ENCODE data around the gene PTGES. TPM values are rescaled to one million over a fixed set of nuclear protein-coding genes. Genes with fewer than 3 reads are reported as not detected.

The PTGES gene
- total and polyA plus RNA-seq, 10 of the 15 experiments (the other 5 are each of a cell fraction or from before 2014, with no cell fraction given): 0.57 TPM; not detected in 9

- no peak overlapping the region for H3K9ac ChIP-seq (ENCODE audit: control insufficient read depth, insufficient read depth, low read length)
- WGBS (ENCODE audit: insufficient coverage, insufficient replicate concordance, low lambda C conversion rate, missing lambda C conversion rate): 51% methylated on average over 8 of the region's 8 CpGs
- no peaks in the 10 kb centered on the region for H3K4me1 ChIP-seq (ENCODE audit: control insufficient read depth, insufficient read depth, low read length)
- H3K27ac ChIP-seq (ENCODE audit: control insufficient read depth, insufficient read depth): no peak overlapping the region
- no peak overlapping the region for H3K4me3 ChIP-seq
- no peaks in the 10 kb centered on the region for H4K20me1 ChIP-seq (ENCODE audit: control insufficient read depth, insufficient read depth)
- ChIA-PET RAD21 (ENCODE audit: unreplicated experiment) (interaction anchor here (0.6 kb wide), 1 partner anchor 28 kb away, joined by 3 read pairs; no protein-coding TSS in a partner anchor), POLR2A (interaction anchor here (0.6 kb wide), 1 partner anchor 436 kb away, joined by 3 read pairs; no protein-coding TSS in a partner anchor), SMC1A (ENCODE audit: uncharacterized antibody, unreplicated experiment) (interaction anchor here (1.2 kb wide), 1 partner anchor 39 kb away, joined by 3 read pairs; no protein-coding TSS in a partner anchor), CTCF (interaction anchor here (0.6 to 1.0 kb wide), 2 partner anchors 15 to 17 kb away, joined by 3 read pairs; no protein-coding TSS in a partner anchor)
- in situ Hi-C loops (cut with MboI) (no loop called here), intact Hi-C loops (cut with micrococcal nuclease; ENCODE audit: unreplicated experiment) (no loop called here)
- no peak for DNase-seq (ENCODE audit: low read depth, low spot score)
- FAIRE-seq: no peak
- no peak overlapping the region for H3K4me2 ChIP-seq (ENCODE audit: control insufficient read depth, insufficient read depth)
- H2AFZ ChIP-seq (ENCODE audit: control insufficient read depth, low read depth, low read length): no peak overlapping the region
- ATAC-seq: no peak
- H3K9me3 ChIP-seq (replicated peaks; ENCODE audit: control insufficient read depth, insufficient read depth, low read length): no peaks in the 10 kb centered on the region
- no peaks in the 10 kb centered on the region for H3K36me3 ChIP-seq (ENCODE audit: control insufficient read depth in 2 of 2, insufficient read depth in 2 of 2, low read length in 1 of 2)
- no TSS peak for BruUV-seq (replicated peaks)
- no peaks in the 10 kb centered on the region; a peak in 1 of 4 replicates for H3K27me3 ChIP-seq (replicated peaks in 1 of 2; ENCODE audit: control insufficient read depth in 2 of 2, insufficient read depth in 2 of 2, low read length in 1 of 2)
- H3K79me2 ChIP-seq (ENCODE audit: control insufficient read depth, insufficient read depth, low read length): no peaks in the 10 kb centered on the region
- TF ChIP-seq KDM1A (IDR thresholded peaks at IDR 0.05; ENCODE audit: borderline replicate concordance) (no peak), ATF2 (IDR thresholded peaks at IDR 0.05; ENCODE audit: low read length) (no peak), E2F8 (IDR thresholded peaks at IDR 0.05; ENCODE audit: low read depth, partially characterized antibody) (no peak), CREB1 (IDR thresholded peaks at IDR 0.05; ENCODE audit: low read depth) (no peak), FOXK2 (IDR thresholded peaks at IDR 0.05) (no peak), POLR2AphosphoS2 (IDR thresholded peaks at IDR 0.05; ENCODE audit: low read depth, low read length) (no peak), TCF3 (IDR thresholded peaks at IDR 0.05; ENCODE audit: borderline replicate concordance, insufficient read depth, low read depth, low read length) (no peak), MYC (IDR thresholded peaks at IDR 0.05; ENCODE audit: insufficient read depth, insufficient read length, insufficient replicate concordance, low read length, severe bottlenecking) (no peak), POLR2AphosphoS5 (IDR thresholded peaks at IDR 0.05; ENCODE audit: low read length) (no peak), ZSCAN29 (IDR thresholded peaks at IDR 0.05) (no peak), NR2C1 (IDR thresholded peaks at IDR 0.05) (no peak), ELK1 (IDR thresholded peaks at IDR 0.05; ENCODE audit: low read depth, low read length) (no peak), E2F4 (IDR thresholded peaks at IDR 0.05; ENCODE audit: low read depth, low read length) (no peak), SMAD5 (IDR thresholded peaks at IDR 0.05; ENCODE audit: low read depth) (no peak), SMAD1 (IDR thresholded peaks at IDR 0.05; ENCODE audit: low read depth, partially characterized antibody) (no peak)
Observed at GRCh38 chr9:129776566-129776937, 23.7 kb upstream of the PTGES start.

Measured in GM12878 (cell line).